ENCODE data around the gene RAB40B. TPM values are rescaled to one million over a fixed set of nuclear protein-coding genes. Genes with fewer than 3 reads are reported as not detected.

RAB40B gene
- total and polyA plus RNA-seq, 2 donors (not counting 1 experiment from before 2014, with no cell fraction given) = 4.7 to 8.0 TPM

GRCh38 chr17:82647593-82648164 lies 50.8 kb downstream of the RAB40B start:
- H3K27me3 Mint-ChIP-seq = no peaks in the 10 kb centered on the region
- Histone ChIP-seq H4K20me1 (ENCODE audit: control insufficient read depth, insufficient read depth, low read length, poor library complexity, severe bottlenecking) (peaks cover 56% of the 10 kb centered on the region), H3K4me3 (ENCODE audit: control extremely low read depth in 1 of 5, extremely low read depth in 1 of 5, insufficient read depth in 1 of 5, low read depth in 2 of 5, low read length in 4 of 5) (peak overlapping the region; percentile 27 to 85 (median 75)), H2AFZ (ENCODE audit: insufficient read depth, low read depth, low read length, poor library complexity, severe bottlenecking) (peak overlapping the region; percentile 48), H3K4me1 (ENCODE audit: control insufficient read depth in 2 of 2, insufficient read depth in 2 of 2, low read length in 2 of 2) (peaks cover 15 to 20% of the 10 kb centered on the region in 2 donors), H3K27me3 (replicated peaks in 1 of 4; ENCODE audit: control extremely low read depth in 1 of 4, control insufficient read depth in 3 of 4, insufficient read depth in 4 of 4, low read length in 3 of 4) (no peaks in the 10 kb centered on the region), H3K4me2 (replicated peaks; ENCODE audit: low read depth, low read length, poor library complexity, severe bottlenecking) (peak overlapping the region; percentile 93), H3K9me3 (ENCODE audit: control extremely low read depth in 1 of 3, control insufficient read depth in 2 of 3, insufficient read depth in 1 of 3, low read length in 2 of 3) (no peaks in the 10 kb centered on the region), H3K9ac (ENCODE audit: low read length) (peak overlapping the region; percentile 70), H3K36me3 (replicated peaks in 1 of 2; ENCODE audit: control extremely low read depth in 1 of 2, control insufficient read depth in 1 of 2, extremely low read depth in 1 of 2, insufficient read depth in 2 of 2, low read length in 1 of 2) (peaks cover 2 to 15% of the 10 kb centered on the region in 2 experiments), H3K27ac (ENCODE audit: low read length in 2 of 2) (peak overlapping the region; percentile 83 to 89), H3K79me2 (ENCODE audit: control insufficient read depth, insufficient read depth, low read length) (peaks cover 48% of the 10 kb centered on the region)
- peak; percentile 10 for ATAC-seq (ENCODE audit: low read depth)
- WGBS (ENCODE audit: insufficient coverage) = under 1% methylated on average over 52 of the region's 54 CpGs
- H3K4me3 Mint-ChIP-seq = peak overlapping the region; percentile 80
- TF ChIP-seq CTCF (IDR thresholded peaks at IDR 0.05) (no peak), EZH2 (IDR thresholded peaks at IDR 0.05; ENCODE audit: borderline replicate concordance, insufficient read depth, low read depth, low read length, poor library complexity, severe bottlenecking) (no peak)
- peak; percentile 72 for DNase-seq
- ChIA-PET CTCF (interaction anchor here (1.1 kb wide), 1 partner anchor 48 kb away, joined by 3 read pairs; no protein-coding TSS in a partner anchor), POLR2A (no interaction called here)
- H3K27ac Mint-ChIP-seq = peak overlapping the region; percentile 80
- H3K4me1 Mint-ChIP-seq = peaks cover 23% of the 10 kb centered on the region
- intact Hi-C loops (cut with micrococcal nuclease) = loop anchor here (1.0 to 5.0 kb wide), 4 partner anchors 54 to 229 kb away; partner anchors contain the start of genes FN3KRP, HEXD, OGFOD3 and TBCD
- no peaks in the 10 kb centered on the region for H3K9me3 Mint-ChIP-seq (ENCODE audit: insufficient read depth)

GRCh38 chr17:82645516-82645915 lies 53.0 kb downstream of the RAB40B start:
- no peak overlapping the region for H3K4me3 ChIP-seq (ENCODE audit: control extremely low read depth in 1 of 5, extremely low read depth in 1 of 5, insufficient read depth in 1 of 5, low read depth in 2 of 5, low read length in 4 of 5)
- H3K9ac ChIP-seq (ENCODE audit: low read length) = no peak overlapping the region
- ATAC-seq (ENCODE audit: low read depth) = no peak
- TF ChIP-seq EZH2 (IDR thresholded peaks at IDR 0.05; ENCODE audit: borderline replicate concordance, insufficient read depth, low read depth, low read length, poor library complexity, severe bottlenecking) (no peak), CTCF (IDR thresholded peaks at IDR 0.05) (no peak)
- H4K20me1 ChIP-seq (ENCODE audit: control insufficient read depth, insufficient read depth, low read length, poor library complexity, severe bottlenecking) = peaks cover 78% of the 10 kb centered on the region
- no peak overlapping the region for H3K27ac ChIP-seq (ENCODE audit: low read length in 2 of 2)
- 95% methylated on average over 3 of the region's 4 CpGs for WGBS (ENCODE audit: insufficient coverage)
- Mint-ChIP-seq H3K4me3 (peak overlapping the region; percentile 44), H3K4me1 (peaks cover 24% of the 10 kb centered on the region), H3K27ac (no peak overlapping the region), H3K9me3 (ENCODE audit: insufficient read depth) (no peaks in the 10 kb centered on the region), H3K27me3 (no peaks in the 10 kb centered on the region)
- no peak overlapping the region for H3K4me2 ChIP-seq (replicated peaks; ENCODE audit: low read depth, low read length, poor library complexity, severe bottlenecking)
- DNase-seq = no peak
- CTCF ChIA-PET = no interaction called here
- peaks cover 15 to 20% of the 10 kb centered on the region in 2 donors for H3K4me1 ChIP-seq (ENCODE audit: control insufficient read depth in 2 of 2, insufficient read depth in 2 of 2, low read length in 2 of 2)
- H3K79me2 ChIP-seq (ENCODE audit: control insufficient read depth, insufficient read depth, low read length) = peaks cover 70% of the 10 kb centered on the region
- H3K36me3 ChIP-seq (replicated peaks in 1 of 2; ENCODE audit: control extremely low read depth in 1 of 2, control insufficient read depth in 1 of 2, extremely low read depth in 1 of 2, insufficient read depth in 2 of 2, low read length in 1 of 2) = peaks cover 3 to 33% of the 10 kb centered on the region in 2 experiments
- intact Hi-C loops (cut with micrococcal nuclease) = loop anchor here (5.0 kb wide), 1 partner anchor 107 kb away; the partner anchor contains the start of gene TBCD
- POLR2A ChIA-PET = no interaction called here
- H3K27me3 ChIP-seq (replicated peaks in 1 of 4; ENCODE audit: control extremely low read depth in 1 of 4, control insufficient read depth in 3 of 4, insufficient read depth in 4 of 4, low read length in 3 of 4) = no peaks in the 10 kb centered on the region
- H3K9me3 ChIP-seq (ENCODE audit: control extremely low read depth in 1 of 3, control insufficient read depth in 2 of 3, insufficient read depth in 1 of 3, low read length in 2 of 3) = no peaks in the 10 kb centered on the region
- H2AFZ ChIP-seq (ENCODE audit: insufficient read depth, low read depth, low read length, poor library complexity, severe bottlenecking) = no peak overlapping the region

All from B cell (primary cell).